ENCODE results near the gene SPHK1.
"Not testable (repeated sequence)": the region's sequence is repeated elsewhere in the genome, so short reads cannot be mapped to it uniquely, and the experiment has no call there.

The SPHK1 gene

GRCh38 chr17:76384222-76384986 lies at the start of gene SPHK1:
SPHK1 (plus strand) TSS chr17:76384609; CDS start chr17:76385645, 1,036 bp downstream.
- no peak for DNase-seq

- no peak for DNase-seq
These were observed 48.6 kb upstream of the SPHK1 start for GRCh38 chr17:76335716-76336381.

- no peak for DNase-seq
These were observed 47.5 kb upstream of the SPHK1 start for GRCh38 chr17:76336756-76337412.

GRCh38 chr17:76337413-76337777 lies 47.0 kb upstream of the SPHK1 start:
- no peak for DNase-seq

GRCh38 chr17:76341301-76341700 lies 43.1 kb upstream of the SPHK1 start:
- no peak for DNase-seq

GRCh38 chr17:76343106-76343505 lies 41.3 kb upstream of the SPHK1 start:
- no peak for DNase-seq

- DNase-seq: no peak
These were observed 38.9 kb upstream of the SPHK1 start for GRCh38 chr17:76345377-76345974.

- not testable (repeated sequence) for DNase-seq
These were observed 37.5 kb upstream of the SPHK1 start for GRCh38 chr17:76346936-76347335.

- no peak for DNase-seq
These were observed 33.9 kb upstream of the SPHK1 start for GRCh38 chr17:76350463-76350862.

- no peak for DNase-seq
These were observed 32.8 kb upstream of the SPHK1 start for GRCh38 chr17:76351526-76352071.

GRCh38 chr17:76353004-76353598 lies 31.3 kb upstream of the SPHK1 start:
- DNase-seq: no peak

GRCh38 chr17:76353599-76354316 lies 30.7 kb upstream of the SPHK1 start, which contains the start of gene PRPSAP1:
PRPSAP1 (minus strand) TSS chr17:76353916; CDS start chr17:76353703, 213 bp downstream.
- peak; percentile 59 for DNase-seq

- no peak for DNase-seq
These were observed 30.1 kb upstream of the SPHK1 start for GRCh38 chr17:76354317-76354729.

GRCh38 chr17:76354747-76355310 lies 29.6 kb upstream of the SPHK1 start:
- DNase-seq: no peak

GRCh38 chr17:76356803-76357456 lies 27.5 kb upstream of the SPHK1 start:
- no peak for DNase-seq

GRCh38 chr17:76357597-76358158 lies 26.7 kb upstream of the SPHK1 start:
- no peak for DNase-seq

- no peak for DNase-seq
These were observed 25.0 kb upstream of the SPHK1 start for GRCh38 chr17:76359375-76359774.

- DNase-seq: not testable (repeated sequence)
These were observed 24.6 kb upstream of the SPHK1 start for GRCh38 chr17:76359776-76360175.

- no peak for DNase-seq
These were observed 23.9 kb upstream of the SPHK1 start for GRCh38 chr17:76360461-76360860.

- no peak for DNase-seq
These were observed 21.1 kb upstream of the SPHK1 start for GRCh38 chr17:76363107-76363842.

Data from NCI-H2107 (cell line).